Fibroblast of mammary gland (primary cell): ENCODE results near the gene RRAS2.
A peak's percentile ranks its signal among the peaks of the same experiment; 100 is the strongest.

Experiments
- DNase-seq: peaks from one replicate; pipeline ENCODE4 v3.0.0-alpha.2; 2010; ENCODE audit warnings: low read depth
- H3K4me3 ChIP-seq: 2 replicates; pipeline ENCODE4 v1.5.1; 2011; ENCODE audit warnings: low read depth, mild to moderate bottlenecking, low read length, moderate library complexity; ENCODE audit not compliant: control insufficient read depth
- CTCF ChIP-seq: conservative IDR thresholded peaks from 2 replicates; pipeline ENCODE4 v1.5.1; 2011; ENCODE audit warnings: low read depth, low read length, inconsistent platforms; ENCODE audit not compliant: control insufficient read depth, insufficient read depth

The RRAS2 gene

GRCh38 chr11:14340721-14341120, 18.3 kb downstream of the RRAS2 start:
- H3K4me3 ChIP-seq: no peak overlapping the region
- no peak for DNase-seq
- no peak for TF ChIP-seq CTCF

GRCh38 chr11:14339356-14339755, 19.6 kb downstream of the RRAS2 start:
- DNase-seq: no peak
- H3K4me3 ChIP-seq: no peak overlapping the region
- no peak for TF ChIP-seq CTCF

- DNase-seq: peak; percentile 98
- no peak for TF ChIP-seq CTCF
- no peak overlapping the region for H3K4me3 ChIP-seq
Measured at GRCh38 chr11:14336507-14337503, 22.2 kb downstream of the RRAS2 start.

- TF ChIP-seq CTCF: no peak
- DNase-seq: no peak
- H3K4me3 ChIP-seq: no peak overlapping the region
Measured at GRCh38 chr11:14335712-14336111, 23.3 kb downstream of the RRAS2 start.

GRCh38 chr11:14334893-14335292, 24.1 kb downstream of the RRAS2 start:
- DNase-seq: no peak
- H3K4me3 ChIP-seq: no peak overlapping the region
- no peak for TF ChIP-seq CTCF

- no peak for TF ChIP-seq CTCF
- DNase-seq: no peak
- no peak overlapping the region for H3K4me3 ChIP-seq
Measured at GRCh38 chr11:14334192-14334591, 24.8 kb downstream of the RRAS2 start.
